Activated CD4-positive, alpha-beta T cell treated with anti-CD3 and anti-CD28 coated beads, Interleukin-2, amount 10 ng/mL, durations not matched to agents 7 days and 5 days (primary cell): Measurements from ENCODE around the gene NFIB. TPM values are rescaled to one million over a fixed set of nuclear protein-coding genes. Genes with fewer than 3 reads are reported as not detected.

Experiments used
- CTCF ChIA-PET: fragments of 350-600 bp; sonication (Branson Sonifier 250); formaldehyde crosslinking; loops from one replicate; lab custom pipeline; 2021; ENCODE audit warnings: antibody characterized with exemption; lab: Charles Lee
- POLR2A ChIA-PET: fragments of 350-600 bp; sonication (Branson Sonifier 250); formaldehyde crosslinking; loops from one replicate; lab custom pipeline; 2021; ENCODE audit warnings: antibody characterized with exemption; lab: Charles Lee
- DNase-seq: peaks from one replicate; pipeline ENCODE4 v3.0.0-alpha.2; 2020
- H3K27ac Mint-ChIP-seq: one replicate; pipeline ENCODE4 v1.8.0; 2021; ENCODE audit warnings: mild to moderate bottlenecking, moderate library complexity, mixed read lengths
- H3K27me3 Mint-ChIP-seq: one replicate; pipeline ENCODE4 v1.8.0; 2021; ENCODE audit warnings: mixed read lengths
- H3K36me3 Mint-ChIP-seq: one replicate; pipeline ENCODE4 v1.8.0; 2021; ENCODE audit warnings: low read depth, mixed read lengths
- H3K4me1 Mint-ChIP-seq: one replicate; pipeline ENCODE4 v1.8.0; 2021; ENCODE audit warnings: mixed read lengths
- H3K4me3 Mint-ChIP-seq: one replicate; pipeline ENCODE4 v1.8.0; 2021; ENCODE audit warnings: mild to moderate bottlenecking, moderate library complexity, mixed read lengths
- H3K9me3 Mint-ChIP-seq: one replicate; pipeline ENCODE4 v1.8.0; 2021; ENCODE audit warnings: mixed read lengths
- total RNA-seq, 2 experiments: library from RNA; stranded (reverse); gene quantifications; one replicate each; pipeline ENCODE4 v1.2.3, GENCODE V29; 2021

The NFIB gene
- total RNA-seq, 2 experiments from 2014 or later, result not detected

- Mint-ChIP-seq H3K4me3 (no peak overlapping the region), H3K27me3 (no peaks in the 10 kb centered on the region), H3K9me3 (no peaks in the 10 kb centered on the region), H3K27ac (no peak overlapping the region), H3K36me3 (no peaks in the 10 kb centered on the region), H3K4me1 (no peaks in the 10 kb centered on the region)
- ChIA-PET CTCF (no interaction called here), POLR2A (no interaction called here)
- DNase-seq, result no peak
These were observed 123.7 kb downstream of the NFIB start for GRCh38 chr9:14190240-14190639.

- no peak for DNase-seq
- no peak overlapping the region for H3K27ac Mint-ChIP-seq
- POLR2A ChIA-PET, result no interaction called here
- H3K36me3 Mint-ChIP-seq, result no peaks in the 10 kb centered on the region
- H3K4me3 Mint-ChIP-seq, result no peak overlapping the region
- no peaks in the 10 kb centered on the region for H3K4me1 Mint-ChIP-seq
- CTCF ChIA-PET, result no interaction called here
- no peaks in the 10 kb centered on the region for H3K9me3 Mint-ChIP-seq
- H3K27me3 Mint-ChIP-seq, result no peaks in the 10 kb centered on the region
These were observed 124.4 kb downstream of the NFIB start for GRCh38 chr9:14189578-14189977.

DNA sequence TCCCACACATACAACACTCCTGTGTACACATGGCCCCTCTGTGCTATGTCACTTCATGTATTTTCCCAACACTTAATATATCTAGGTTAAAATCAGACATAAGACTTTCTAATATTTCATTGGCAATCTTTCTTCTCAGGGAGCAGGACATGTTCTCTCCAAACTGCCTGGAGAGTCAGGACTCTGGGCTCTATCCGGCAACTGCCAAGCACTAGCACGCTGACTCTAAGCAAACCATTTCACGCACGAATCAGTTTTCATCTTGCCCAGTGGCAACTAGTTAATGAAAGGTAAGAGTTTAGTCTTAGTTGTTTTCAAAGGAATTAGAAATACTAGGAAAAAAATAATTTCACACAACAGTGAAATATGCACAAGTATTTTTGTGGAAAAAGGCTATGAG is 124.8 kb downstream of the NFIB start:
- Mint-ChIP-seq H3K9me3 (no peaks in the 10 kb centered on the region), H3K4me3 (no peak overlapping the region), H3K36me3 (no peaks in the 10 kb centered on the region), H3K27ac (no peak overlapping the region), H3K27me3 (no peaks in the 10 kb centered on the region), H3K4me1 (no peaks in the 10 kb centered on the region)
- DNase-seq, result no peak
- CTCF ChIA-PET, result no interaction called here
- POLR2A ChIA-PET, result no interaction called here

GRCh38 chr9:14188538-14188937 is 125.4 kb downstream of the NFIB start:
- Mint-ChIP-seq H3K9me3 (no peaks in the 10 kb centered on the region), H3K4me1 (no peaks in the 10 kb centered on the region), H3K4me3 (no peak overlapping the region), H3K27me3 (no peaks in the 10 kb centered on the region), H3K27ac (no peak overlapping the region), H3K36me3 (no peaks in the 10 kb centered on the region)
- ChIA-PET POLR2A (no interaction called here), CTCF (no interaction called here)
- no peak for DNase-seq

- Mint-ChIP-seq H3K36me3 (no peaks in the 10 kb centered on the region), H3K4me3 (no peak overlapping the region), H3K27me3 (no peaks in the 10 kb centered on the region), H3K9me3 (no peaks in the 10 kb centered on the region), H3K27ac (no peak overlapping the region), H3K4me1 (no peaks in the 10 kb centered on the region)
- ChIA-PET CTCF (no interaction called here), POLR2A (no interaction called here)
- no peak for DNase-seq
These were observed 125.9 kb downstream of the NFIB start for GRCh38 chr9:14188011-14188410.

GRCh38 chr9:14186096-14186495 is 127.8 kb downstream of the NFIB start:
- ChIA-PET CTCF (interaction anchor here (0.6 kb wide), 1 partner anchor 17 kb away, joined by 3 read pairs; no protein-coding TSS in a partner anchor), POLR2A (no interaction called here)
- Mint-ChIP-seq H3K4me1 (no peaks in the 10 kb centered on the region), H3K27ac (no peak overlapping the region), H3K27me3 (no peaks in the 10 kb centered on the region), H3K9me3 (no peaks in the 10 kb centered on the region), H3K36me3 (no peaks in the 10 kb centered on the region), H3K4me3 (no peak overlapping the region)
- no peak for DNase-seq

DNA sequence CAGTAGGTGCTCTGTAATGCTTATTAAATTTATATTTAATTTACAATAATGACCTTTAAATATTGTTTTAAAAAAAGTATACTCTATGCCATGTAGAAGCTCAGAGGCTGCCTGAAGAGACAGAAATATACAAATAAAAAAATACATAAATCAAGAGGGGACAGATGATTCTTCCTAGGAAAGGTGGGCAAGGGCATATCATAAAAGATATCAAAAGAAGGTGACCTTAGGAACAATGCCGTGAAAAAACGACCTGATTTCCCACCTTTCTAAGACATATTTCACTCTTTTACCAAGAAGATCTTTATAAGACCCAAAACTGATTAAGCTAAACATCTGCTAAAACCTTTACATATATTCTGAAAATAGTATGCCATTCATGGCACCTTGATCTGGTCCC is 128.9 kb downstream of the NFIB start:
- Mint-ChIP-seq H3K27me3 (no peaks in the 10 kb centered on the region), H3K36me3 (no peaks in the 10 kb centered on the region), H3K27ac (no peak overlapping the region), H3K9me3 (no peaks in the 10 kb centered on the region), H3K4me3 (no peak overlapping the region), H3K4me1 (no peaks in the 10 kb centered on the region)
- DNase-seq, result no peak
- POLR2A ChIA-PET, result no interaction called here
- CTCF ChIA-PET, result interaction anchor here (1.0 kb wide), 1 partner anchor 34 kb away, joined by 3 read pairs; no protein-coding TSS in a partner anchor

DNA sequence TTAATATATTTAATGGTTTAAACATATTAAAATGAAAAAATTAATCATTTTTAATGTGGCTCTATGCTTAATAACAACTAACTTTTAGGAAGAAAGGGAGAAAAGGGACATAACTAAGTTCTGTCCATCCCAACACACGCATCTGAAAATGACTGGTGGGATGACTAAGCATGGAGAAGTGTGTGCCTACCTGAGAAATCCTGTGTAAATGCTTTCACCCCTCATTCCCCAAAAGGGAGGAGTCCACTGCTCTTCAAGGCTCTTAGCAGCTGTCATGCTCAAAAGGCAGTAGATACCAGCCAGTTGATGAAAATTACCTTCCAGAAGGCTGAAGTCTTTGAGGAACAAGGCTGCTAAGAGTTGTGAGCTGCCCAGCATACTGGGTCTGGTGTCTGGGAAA is 130.9 kb downstream of the NFIB start:
- Mint-ChIP-seq H3K27me3 (no peaks in the 10 kb centered on the region), H3K4me3 (no peak overlapping the region), H3K27ac (no peak overlapping the region), H3K36me3 (no peaks in the 10 kb centered on the region), H3K9me3 (no peaks in the 10 kb centered on the region), H3K4me1 (no peaks in the 10 kb centered on the region)
- ChIA-PET CTCF (no interaction called here), POLR2A (no interaction called here)
- DNase-seq, result no peak

GRCh38 chr9:14180960-14181537 is 132.9 kb downstream of the NFIB start:
- Mint-ChIP-seq H3K27me3 (no peaks in the 10 kb centered on the region), H3K4me3 (no peak overlapping the region), H3K27ac (no peak overlapping the region), H3K9me3 (no peaks in the 10 kb centered on the region), H3K36me3 (no peaks in the 10 kb centered on the region), H3K4me1 (no peaks in the 10 kb centered on the region)
- CTCF ChIA-PET, result no interaction called here
- POLR2A ChIA-PET, result no interaction called here
- DNase-seq, result no peak

DNA sequence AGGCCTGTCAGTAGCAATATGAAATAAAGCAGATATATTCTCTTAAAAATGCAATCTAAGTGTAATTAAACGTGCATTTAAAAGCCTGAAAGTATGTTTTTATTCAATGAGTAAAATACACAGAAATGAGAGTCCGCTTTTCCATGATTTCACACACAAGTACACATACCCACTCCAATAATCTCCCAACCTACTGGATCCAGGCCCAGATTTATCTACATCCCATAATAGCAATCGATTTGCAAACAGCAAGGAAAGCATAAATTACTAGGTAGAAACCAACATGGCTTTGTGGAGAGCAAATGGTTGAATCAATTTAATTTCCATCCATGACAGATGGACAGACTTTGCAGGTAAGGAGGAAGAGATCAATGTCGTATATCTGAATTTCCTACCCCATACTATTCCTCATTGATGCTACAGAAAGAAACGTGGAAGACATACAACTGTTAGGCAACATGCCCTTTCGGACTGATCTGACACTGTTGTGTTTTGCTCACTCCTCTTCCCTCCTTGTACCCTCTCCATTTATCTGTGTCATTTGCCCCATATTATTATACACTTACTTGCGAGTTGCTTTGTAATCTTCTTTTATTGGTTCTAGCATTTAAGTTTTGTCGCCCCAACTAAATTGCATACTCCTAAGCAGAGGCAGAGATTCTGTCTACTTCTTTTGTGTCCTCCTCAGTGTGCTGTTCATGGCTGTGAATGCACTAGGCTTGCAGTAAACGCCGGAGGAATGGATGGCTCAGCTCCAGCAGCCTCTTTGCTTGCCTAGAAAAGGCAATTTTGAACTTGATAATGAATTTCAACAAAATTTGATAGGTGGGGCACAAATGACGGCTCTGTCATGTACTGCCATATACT is 133.6 kb downstream of the NFIB start:
- ChIA-PET POLR2A (no interaction called here), CTCF (no interaction called here)
- no peak overlapping the region for H3K27ac Mint-ChIP-seq
- H3K36me3 Mint-ChIP-seq, result no peaks in the 10 kb centered on the region
- H3K4me3 Mint-ChIP-seq, result no peak overlapping the region
- H3K9me3 Mint-ChIP-seq, result no peaks in the 10 kb centered on the region
- no peak for DNase-seq
- H3K4me1 Mint-ChIP-seq, result no peaks in the 10 kb centered on the region
- no peaks in the 10 kb centered on the region for H3K27me3 Mint-ChIP-seq

GRCh38 chr9:14179449-14179848 is 134.5 kb downstream of the NFIB start:
- no peak for DNase-seq
- Mint-ChIP-seq H3K4me1 (no peaks in the 10 kb centered on the region), H3K27me3 (no peaks in the 10 kb centered on the region), H3K27ac (no peak overlapping the region), H3K9me3 (no peaks in the 10 kb centered on the region), H3K36me3 (no peaks in the 10 kb centered on the region), H3K4me3 (no peak overlapping the region)
- ChIA-PET POLR2A (no interaction called here), CTCF (no interaction called here)

- no peaks in the 10 kb centered on the region for H3K27me3 Mint-ChIP-seq
- H3K9me3 Mint-ChIP-seq, result no peaks in the 10 kb centered on the region
- no peak for DNase-seq
- CTCF ChIA-PET, result no interaction called here
- H3K36me3 Mint-ChIP-seq, result no peaks in the 10 kb centered on the region
- no peaks in the 10 kb centered on the region for H3K4me1 Mint-ChIP-seq
- POLR2A ChIA-PET, result no interaction called here
- no peak overlapping the region for H3K27ac Mint-ChIP-seq
- H3K4me3 Mint-ChIP-seq, result no peak overlapping the region
These were observed 138.2 kb downstream of the NFIB start for GRCh38 chr9:14175778-14176177.

DNA sequence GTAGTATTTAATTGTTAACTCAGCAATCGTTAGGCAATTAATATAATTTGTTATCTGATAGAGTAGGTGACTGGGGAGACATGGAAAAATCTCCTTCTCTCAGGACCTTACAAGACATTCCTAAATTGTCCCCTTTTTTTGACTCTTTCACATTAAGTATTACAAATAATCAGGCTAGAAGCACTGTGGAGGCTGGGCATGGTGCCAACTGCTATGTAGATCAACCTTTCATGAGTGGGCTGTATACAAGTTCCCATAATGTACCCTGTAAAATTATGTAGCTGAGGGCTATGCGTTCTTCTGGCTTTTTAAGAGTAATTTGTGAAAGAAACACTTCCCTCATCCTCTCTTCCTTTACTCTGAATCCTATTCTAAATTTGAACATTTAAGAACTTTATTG is 140.2 kb downstream of the NFIB start:
- H3K4me1 Mint-ChIP-seq, result no peaks in the 10 kb centered on the region
- ChIA-PET CTCF (interaction anchor here (0.5 kb wide), 1 partner anchor 13 kb away, joined by 3 read pairs; no protein-coding TSS in a partner anchor), POLR2A (no interaction called here)
- H3K4me3 Mint-ChIP-seq, result no peak overlapping the region
- no peak overlapping the region for H3K27ac Mint-ChIP-seq
- DNase-seq, result no peak
- H3K27me3 Mint-ChIP-seq, result no peaks in the 10 kb centered on the region
- no peaks in the 10 kb centered on the region for H3K36me3 Mint-ChIP-seq
- H3K9me3 Mint-ChIP-seq, result no peaks in the 10 kb centered on the region
